ENCODE data around the gene GPR153. TPM values are rescaled to one million over a fixed set of nuclear protein-coding genes. Genes with fewer than 3 reads are reported as not detected.

GPR153 gene
- polyA plus RNA-seq, 1 of the 3 experiments (the other 2 are of a cell fraction) = 6.6 TPM

GRCh38 chr1:6202256-6202655, 58.6 kb downstream of the GPR153 start (continued):
- TF ChIP-seq GATA2 (CRISPR knock-in tag; IDR thresholded peaks at IDR 0.05) (no peak), TEAD4 (IDR thresholded peaks at IDR 0.05; ENCODE audit: borderline replicate concordance, insufficient read depth) (no peak), TAF1 (IDR thresholded peaks at IDR 0.05; ENCODE audit: borderline replicate concordance, low read depth, low read length) (no peak), EP300 (IDR thresholded peaks at IDR 0.05; ENCODE audit: borderline replicate concordance in 1 of 2, low read depth in 1 of 2, low read length in 1 of 2) (no peak), MAX (IDR thresholded peaks at IDR 0.05; ENCODE audit: low read depth) (no peak), MXI1 (IDR thresholded peaks at IDR 0.05; ENCODE audit: low read depth, low read length) (no peak)

GRCh38 chr1:6200188-6200809, 60.6 kb downstream of the GPR153 start:
- 78% methylated on average over 10 of the region's 10 CpGs for WGBS (ENCODE audit: low lambda C conversion rate)
- Histone ChIP-seq H2AFZ (ENCODE audit: low read depth) (peak overlapping the region; percentile 95), H3K79me2 (ENCODE audit: insufficient read depth) (peaks cover 46% of the 10 kb centered on the region), H3K36me3 (replicated peaks in 1 of 2; ENCODE audit: control insufficient read depth in 1 of 2, insufficient read depth in 2 of 2, low read length in 1 of 2) (peaks cover 12 to 23% of the 10 kb centered on the region in 2 experiments), H3K27me3 (ENCODE audit: insufficient read depth) (no peaks in the 10 kb centered on the region), H3K4me3 (ENCODE audit: low read depth in 2 of 2, low read length in 1 of 2) (peak overlapping the region; percentile 84 to 87; a peak in 3 of 4 replicates), H3K9me2 (no peaks in the 10 kb centered on the region), H3F3A (replicated peaks; ENCODE audit: insufficient read depth) (peaks cover 5% of the 10 kb centered on the region), H3K4me2 (peak overlapping the region; percentile 69), H3K9me3 (no peaks in the 10 kb centered on the region), H3K27ac (ENCODE audit: low read depth in 2 of 2, low read length in 1 of 2) (peak overlapping the region; percentile 74 to 91), H3K4me1 (ENCODE audit: control insufficient read depth in 1 of 2, insufficient read depth in 2 of 2, low read depth in 1 of 2, low read length in 1 of 2) (peaks cover 8 to 17% of the 10 kb centered on the region in 2 experiments; a peak in 3 of 4 replicates), H4K20me1 (ENCODE audit: insufficient read depth) (peaks cover 32% of the 10 kb centered on the region), H3K9ac (peak overlapping the region; percentile 98)
- TF ChIP-seq SIN3A (IDR thresholded peaks at IDR 0.05; ENCODE audit: borderline replicate concordance, low read depth, low read length) (no peak), USF1 (IDR thresholded peaks at IDR 0.05; ENCODE audit: borderline replicate concordance, low read depth) (no peak), MXI1 (IDR thresholded peaks at IDR 0.05; ENCODE audit: low read depth, low read length) (no peak), USF2 (IDR thresholded peaks at IDR 0.05; ENCODE audit: borderline replicate concordance, low read depth, low read length) (no peak), SMC3 (IDR thresholded peaks at IDR 0.05; ENCODE audit: low read depth, low read length) (no peak), REST (IDR thresholded peaks at IDR 0.05; ENCODE audit: low read depth, low read length) (no peak)
- no peak for DNase-seq
- ChIA-PET POLR2A (no interaction called here), CTCF (interaction anchor here (0.9 to 4.9 kb wide), 6 partner anchors 8 to 44 kb away, joined by 3 to 32 read pairs (median 5); no protein-coding TSS in a partner anchor)

All from SK-N-SH (cell line).